HG03066 (cell line): Measurements from ENCODE around the gene PMEPA1.

Experiments
- ATAC-seq: cut with Tn5 transposase; IDR thresholded peaks from one replicate; pipeline ENCODE4 v1.9.1; 2021; ENCODE audit warnings: low read depth; ENCODE audit not compliant: unreplicated experiment

The PMEPA1 gene

DNA sequence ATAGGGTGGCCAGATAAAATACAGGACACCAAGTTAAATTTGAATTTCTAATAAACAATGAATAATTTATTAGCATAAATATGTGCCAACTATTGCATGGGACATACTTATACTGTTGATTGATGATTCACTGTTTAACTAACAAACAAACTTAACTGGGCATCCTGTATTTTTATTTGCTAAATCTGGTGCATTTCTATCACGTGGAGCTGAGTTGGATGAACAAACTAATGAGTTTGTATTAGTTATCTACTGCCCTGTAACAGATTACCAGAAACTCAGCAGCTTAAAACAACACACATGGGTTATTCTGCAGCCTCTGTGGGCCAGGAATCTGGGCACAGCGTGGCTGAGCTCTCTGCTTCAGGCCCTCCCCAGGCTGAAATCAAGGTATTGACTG lies 28.2 kb upstream of the PMEPA1 start:
- ATAC-seq, result no peak

DNA sequence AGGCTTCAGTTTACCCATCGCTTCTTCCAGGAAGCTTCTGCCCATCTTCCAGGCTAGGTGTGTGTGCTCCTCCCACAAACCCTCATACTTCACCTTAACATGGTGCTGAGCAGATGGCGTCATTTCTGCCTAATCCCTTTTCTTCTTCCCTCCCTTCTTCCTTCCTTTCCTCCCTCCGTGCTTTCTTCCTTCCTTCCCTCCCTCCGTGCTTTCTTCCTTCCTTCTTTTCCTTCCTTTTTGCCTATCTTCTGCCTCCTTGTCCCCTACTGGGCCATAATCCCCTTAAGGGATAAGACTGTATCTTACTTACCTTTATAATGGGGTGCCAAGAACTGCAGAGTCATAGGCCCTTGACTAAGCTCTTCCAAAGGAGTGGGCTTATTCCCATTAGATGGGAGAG lies 27.5 kb upstream of the PMEPA1 start:
- ATAC-seq, result no peak

DNA sequence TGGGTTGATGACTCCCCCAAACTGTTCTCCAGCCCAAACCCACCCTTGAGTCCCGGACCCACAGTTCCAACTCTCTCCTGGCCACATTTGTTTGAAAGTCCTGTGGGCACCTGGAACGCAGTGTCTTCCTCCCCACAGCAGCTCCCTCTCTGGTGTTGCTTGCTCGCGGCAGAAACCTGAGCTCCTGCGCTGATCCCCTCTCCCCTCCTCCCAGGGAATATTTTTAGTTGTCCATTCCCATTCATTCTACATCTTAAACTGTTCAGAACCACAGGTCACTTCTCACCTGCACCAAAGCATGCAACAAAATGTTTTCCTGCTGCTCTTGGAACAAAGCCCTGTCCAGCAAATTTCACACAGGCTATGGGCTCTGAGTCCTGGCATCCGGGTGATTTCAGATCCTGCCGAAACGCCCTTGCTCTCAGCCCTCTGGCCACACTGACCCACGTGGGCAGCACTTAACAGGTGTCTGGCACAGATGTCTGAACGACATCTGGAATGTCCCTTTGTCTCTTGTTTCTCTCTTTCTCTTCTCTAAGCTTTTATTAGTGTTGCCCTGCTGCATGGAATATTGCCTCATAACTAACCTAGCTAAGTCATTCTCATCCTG lies 27.0 kb upstream of the PMEPA1 start:
- no peak for ATAC-seq

DNA sequence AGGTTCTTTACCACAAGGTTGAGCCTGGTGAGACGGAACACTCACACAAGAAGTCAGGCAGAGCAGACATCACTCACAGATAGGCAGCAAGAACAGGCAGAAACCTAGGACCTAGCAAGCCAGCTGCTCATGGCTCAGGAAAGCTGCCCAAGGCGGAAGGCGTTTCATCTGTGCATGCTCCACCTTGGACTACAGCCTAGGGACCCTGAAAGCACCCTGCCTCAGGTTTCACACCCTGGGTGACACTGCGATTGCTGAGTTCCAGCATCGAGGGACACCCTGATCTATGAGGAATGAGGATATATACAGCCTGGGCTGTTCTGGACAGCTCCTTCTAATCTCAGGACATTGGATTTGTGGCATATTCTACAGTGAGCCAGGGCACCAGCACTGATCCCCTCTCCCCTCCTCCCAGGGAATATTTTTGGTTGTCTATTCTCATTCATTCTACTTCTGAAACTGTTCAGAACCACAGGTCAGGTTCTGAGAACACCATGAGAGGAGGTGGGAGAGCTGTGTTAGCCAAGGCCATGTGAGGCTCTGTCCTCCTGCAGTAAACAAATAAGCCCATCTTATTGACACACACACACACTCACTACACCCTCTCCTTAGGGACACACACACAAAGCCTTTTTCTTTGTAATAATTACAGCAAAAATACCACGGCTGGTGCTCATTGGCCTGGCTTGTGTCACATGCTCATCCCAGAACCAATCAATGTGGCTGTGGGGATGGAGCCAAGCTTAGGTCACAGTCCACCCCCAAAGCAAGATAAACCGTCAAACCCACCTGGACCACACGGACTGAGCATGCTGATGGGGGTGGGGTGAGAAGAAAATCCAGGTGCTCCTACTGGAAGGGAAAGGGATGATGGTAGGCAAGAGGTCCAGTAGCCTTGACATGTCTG lies 26.3 kb upstream of the PMEPA1 start:
- no peak for ATAC-seq

GRCh38 chr20:57734754-57735153 lies 24.9 kb upstream of the PMEPA1 start:
- ATAC-seq, result no peak

DNA sequence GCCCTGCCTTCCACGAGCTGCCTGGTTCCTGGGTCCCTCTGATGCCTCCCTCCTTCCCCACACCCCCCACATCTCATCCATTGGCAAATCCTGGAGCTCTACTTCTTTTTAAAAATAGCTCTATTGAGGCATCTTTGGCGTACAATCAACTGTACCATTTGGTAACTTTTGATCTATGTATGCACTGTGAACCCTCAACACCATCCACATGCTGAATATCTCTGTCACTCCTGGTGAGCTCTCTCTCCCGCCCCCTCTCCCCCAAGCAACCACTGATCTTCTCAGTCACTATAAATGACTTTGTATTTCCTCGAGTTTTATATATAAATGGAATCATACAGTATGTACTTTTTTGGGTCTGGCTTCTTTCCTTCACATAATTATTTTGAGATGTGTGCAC lies 22.4 kb upstream of the PMEPA1 start:
- ATAC-seq, result no peak

- no peak for ATAC-seq
Observed at GRCh38 chr20:57728762-57729161, 18.9 kb upstream of the PMEPA1 start.

DNA sequence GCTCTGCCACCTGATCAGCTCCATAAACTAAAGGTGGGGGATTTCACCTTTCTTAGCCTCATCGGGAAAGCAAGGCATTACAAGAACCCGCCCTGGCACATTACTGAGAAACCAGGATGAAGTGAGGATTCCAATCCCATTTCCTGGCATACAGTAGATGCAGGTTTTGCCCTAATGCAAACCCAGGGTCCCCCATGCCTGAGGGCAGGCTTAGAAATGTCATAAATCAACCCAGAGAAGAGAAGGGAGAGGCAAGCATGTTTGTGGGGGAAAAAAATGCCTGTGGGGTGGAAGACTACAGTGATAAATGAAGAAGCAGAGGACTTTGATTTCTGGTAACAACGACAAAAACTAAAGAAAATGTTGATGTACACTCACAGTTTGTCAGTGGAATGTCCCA lies 18.0 kb upstream of the PMEPA1 start:
- ATAC-seq, result no peak

DNA sequence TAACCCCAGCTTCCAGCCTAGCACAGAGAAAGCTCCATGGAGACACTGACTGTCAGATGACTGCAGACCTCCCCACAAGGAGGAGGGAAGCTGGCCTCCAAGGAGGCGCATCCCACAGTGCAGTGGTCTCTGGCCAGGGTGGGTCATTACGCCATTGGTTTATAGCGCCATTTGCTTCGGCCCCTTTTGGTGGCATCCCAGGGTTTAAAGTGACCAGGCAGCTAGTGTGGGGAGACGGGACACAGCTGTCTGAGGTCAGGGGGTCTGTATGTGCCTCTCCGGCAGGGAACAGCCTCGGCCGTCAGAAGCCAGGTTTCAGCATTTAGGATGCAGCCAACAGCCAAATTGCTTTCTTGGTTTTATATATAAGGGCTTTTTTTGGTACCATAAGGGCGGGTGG lies 15.8 kb upstream of the PMEPA1 start:
- no peak for ATAC-seq

DNA sequence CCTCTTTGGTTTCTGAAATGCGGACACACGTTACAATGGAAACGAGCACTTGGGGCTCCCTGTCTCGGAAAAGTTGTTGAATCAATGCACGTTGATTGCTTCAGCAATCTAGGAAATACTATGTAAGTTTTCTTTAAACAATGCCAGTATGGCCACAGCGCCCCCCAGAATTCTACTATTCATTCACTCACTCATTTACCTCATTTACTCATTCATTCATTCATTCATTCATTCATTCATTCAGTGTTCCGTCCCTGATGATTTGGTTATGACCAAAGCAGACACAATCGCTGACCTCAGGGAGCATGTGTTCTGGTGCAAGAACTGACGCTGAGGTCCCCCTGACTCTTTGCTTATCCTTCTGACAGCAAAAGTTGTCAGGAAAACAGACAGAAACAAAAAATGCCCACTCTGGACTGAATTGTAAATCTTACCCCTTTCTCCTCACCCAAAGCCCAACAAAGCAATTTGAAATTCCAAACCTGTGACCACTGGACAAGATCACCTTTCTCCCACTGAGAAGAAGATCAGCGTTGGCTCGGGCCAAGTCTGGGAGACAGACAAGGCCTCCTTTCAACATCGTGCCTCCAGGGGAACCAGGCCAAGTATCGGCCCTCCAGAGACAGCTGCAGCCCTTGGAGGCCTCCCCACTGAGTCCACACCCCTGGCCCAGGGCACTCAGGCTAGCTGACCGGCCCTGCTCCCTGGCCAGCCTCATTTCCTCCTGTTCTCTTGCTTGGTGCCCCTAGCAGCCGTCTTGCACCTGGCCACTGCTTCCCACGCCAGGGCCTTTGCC lies 15.0 kb upstream of the PMEPA1 start:
- no peak for ATAC-seq

DNA sequence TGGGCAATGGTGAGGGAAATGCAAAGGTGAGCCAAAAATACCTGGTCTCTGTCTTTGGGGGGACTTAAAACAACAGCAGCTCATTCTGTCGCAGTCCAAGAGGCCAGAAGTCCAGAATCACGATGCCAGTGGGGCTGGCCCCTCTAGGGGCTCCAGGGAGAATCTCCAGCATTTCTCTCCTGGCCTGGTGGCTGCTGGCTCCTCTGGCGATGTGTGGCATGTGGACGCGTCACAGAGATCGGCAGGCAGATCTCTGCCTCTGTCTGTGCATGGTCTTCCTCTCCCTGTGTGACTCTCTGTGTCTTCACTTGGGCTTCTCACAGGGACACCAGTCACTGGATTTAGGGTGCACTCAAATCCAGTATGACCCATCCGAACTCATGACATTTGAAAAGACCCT lies 14.0 kb upstream of the PMEPA1 start:
- ATAC-seq, result no peak

DNA sequence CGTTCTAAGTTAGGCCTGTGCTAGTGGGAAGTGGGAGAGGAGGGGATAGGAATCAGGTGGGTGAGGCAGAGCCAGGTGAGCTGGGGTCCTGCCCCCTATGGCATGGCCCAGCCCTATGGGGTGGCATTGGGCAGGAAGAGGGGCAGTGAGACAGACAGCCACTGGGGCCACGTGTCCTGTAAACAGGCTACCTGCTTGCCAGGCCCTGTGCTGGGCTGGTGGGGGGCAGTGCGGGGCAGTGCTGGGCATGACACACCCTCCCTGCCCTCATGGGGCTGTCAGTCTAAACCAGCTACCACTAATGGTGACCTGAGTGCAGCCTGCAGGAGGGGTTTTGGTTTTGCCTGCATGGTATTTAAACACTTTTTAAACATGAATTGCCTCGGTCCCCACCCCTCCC lies 10.1 kb upstream of the PMEPA1 start:
- no peak for ATAC-seq

DNA sequence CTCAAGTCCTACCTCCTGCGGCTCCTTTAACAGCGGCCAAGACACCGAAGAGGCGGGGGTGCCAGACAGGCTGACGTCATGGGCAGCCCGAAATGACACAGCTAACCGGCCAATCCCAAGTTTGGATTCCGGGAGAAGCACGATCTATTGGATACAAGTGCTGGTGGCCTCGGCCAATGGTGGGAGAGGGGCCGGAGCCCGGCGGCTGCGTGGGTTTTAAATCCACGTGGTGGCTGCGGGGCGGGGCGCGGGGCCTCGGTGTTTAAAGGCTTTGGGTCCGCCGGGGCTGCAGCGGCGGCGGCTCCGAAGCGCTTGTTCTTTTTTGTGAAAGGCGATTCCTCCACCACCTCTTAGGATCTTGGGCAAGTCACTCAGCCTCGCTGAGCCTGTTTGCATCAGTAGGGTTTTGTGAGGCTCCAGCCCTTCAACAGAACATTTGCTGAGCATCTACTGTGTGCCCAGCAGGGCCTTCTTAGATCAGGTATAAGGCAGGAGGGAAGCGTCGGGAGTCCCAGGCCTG lies 8.7 kb upstream of the PMEPA1 start:
- peak; percentile 97 for ATAC-seq

- no peak for ATAC-seq
Observed at GRCh38 chr20:57717797-57718196, 8.0 kb upstream of the PMEPA1 start.

- no peak for ATAC-seq
Observed at GRCh38 chr20:57716901-57717300, 7.1 kb upstream of the PMEPA1 start.

DNA sequence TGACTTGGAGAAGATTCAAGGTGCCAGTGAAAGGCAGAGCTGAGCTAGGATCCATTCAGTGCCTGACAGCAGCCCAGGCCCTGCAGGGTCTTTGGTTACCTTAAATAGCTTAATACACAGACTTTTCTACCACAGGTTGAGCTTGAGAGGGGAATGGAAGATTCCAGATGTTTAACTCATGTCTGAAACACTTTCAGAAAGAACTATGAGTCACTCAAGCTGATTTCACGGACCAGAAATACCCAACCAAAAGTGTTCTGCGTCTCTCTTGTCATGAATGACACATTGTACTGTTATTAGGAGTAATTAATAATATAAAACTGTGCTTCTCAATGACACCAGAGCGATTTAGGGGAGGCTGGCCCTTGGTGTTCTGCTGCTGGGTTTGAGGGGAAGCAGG lies 6.4 kb upstream of the PMEPA1 start:
- no peak for ATAC-seq

- no peak for ATAC-seq
Observed at GRCh38 chr20:57715268-57715904, 5.6 kb upstream of the PMEPA1 start.

DNA sequence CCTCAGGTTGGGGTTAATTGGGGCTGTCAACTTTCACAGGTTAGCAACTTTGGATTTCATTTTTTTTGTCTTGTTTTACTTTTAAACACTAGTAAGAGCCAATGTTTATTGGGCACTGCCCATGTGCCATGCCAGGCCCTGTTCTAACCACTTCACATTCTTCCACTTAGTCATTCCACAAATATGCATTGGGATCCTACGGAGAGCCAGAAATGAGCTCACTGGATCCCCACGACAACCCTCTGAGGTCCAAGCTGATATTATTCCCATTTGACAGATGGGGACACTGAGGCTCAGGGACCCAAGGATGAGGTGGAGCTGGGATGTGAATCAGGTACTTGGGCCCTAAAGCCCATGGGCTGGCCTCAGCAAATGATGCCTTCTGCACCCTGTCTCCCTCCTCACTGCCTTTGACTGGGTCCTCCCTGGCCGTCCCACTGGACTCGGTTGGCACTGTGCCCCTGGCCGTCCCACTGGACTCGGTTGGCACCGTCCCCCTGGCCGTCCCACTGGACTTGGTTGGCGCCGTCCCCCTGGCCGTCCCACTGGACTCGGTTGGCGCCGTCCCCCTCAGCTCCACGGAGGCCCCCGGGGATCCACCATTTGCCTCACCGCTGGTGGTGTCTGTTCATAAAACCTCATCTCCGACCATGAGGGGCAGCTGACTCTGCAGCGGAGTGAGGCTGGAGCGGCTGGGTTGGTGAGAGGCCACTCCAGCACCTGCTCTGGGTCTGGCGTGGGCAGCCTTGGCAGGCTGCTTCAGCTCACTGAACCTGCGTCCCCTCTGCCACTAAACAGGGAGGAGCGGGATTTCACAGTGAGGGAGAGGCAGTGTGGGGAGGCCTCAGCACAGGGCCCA lies 4.8 kb upstream of the PMEPA1 start:
- no peak for ATAC-seq

DNA sequence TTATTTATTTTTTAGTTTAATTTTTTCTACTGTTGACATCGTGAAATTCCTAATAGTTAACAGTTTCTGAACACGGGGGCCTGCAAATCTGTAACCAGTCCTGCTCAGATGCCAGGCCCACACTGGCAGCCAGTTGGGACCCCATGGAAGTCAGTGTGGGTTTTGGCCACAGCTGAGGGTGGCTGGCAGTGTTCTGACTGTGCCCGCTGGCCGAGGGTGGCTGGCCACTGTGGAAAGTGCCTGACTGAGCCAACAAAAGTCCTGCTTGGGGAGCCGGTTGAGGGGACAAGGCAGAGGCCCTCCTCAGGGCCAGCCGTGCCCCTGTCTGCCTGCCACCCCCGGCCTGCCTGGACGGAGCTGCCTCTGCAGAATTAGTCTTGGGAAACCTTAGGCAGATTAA lies 4.1 kb upstream of the PMEPA1 start:
- ATAC-seq, result no peak

DNA sequence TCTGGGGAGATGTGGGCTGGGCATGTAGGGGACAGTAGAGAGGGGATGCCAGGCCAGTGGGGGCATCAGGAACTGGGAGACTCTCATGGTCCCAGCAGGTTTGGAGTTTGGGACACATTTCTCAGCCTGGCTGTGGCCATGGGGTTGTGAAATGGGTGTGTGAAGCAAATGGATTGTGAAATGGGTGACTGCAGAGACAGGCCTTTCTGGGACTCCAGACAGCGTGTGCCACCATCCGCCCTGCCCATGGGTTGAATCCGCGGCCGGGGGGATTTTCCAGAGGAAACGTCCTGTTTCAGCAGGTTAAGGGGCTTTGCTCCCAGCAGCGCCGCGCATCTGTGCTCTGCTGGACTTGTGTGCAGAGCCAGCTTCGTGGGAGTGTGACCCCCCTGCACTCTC lies 3.7 kb upstream of the PMEPA1 start:
- no peak for ATAC-seq
